Fibroblast of villous mesenchyme (primary cell): ENCODE measurements around the gene PATJ. TPM values are rescaled to one million over a fixed set of nuclear protein-coding genes. Genes with fewer than 3 reads are reported as not detected.

Experiments used
- DNase-seq: peaks from one replicate; pipeline ENCODE4 v3.0.0-alpha.2; 2010; ENCODE audit warnings: low read depth
- H3K4me3 ChIP-seq: 2 replicates; pipeline ENCODE4 v1.5.1; 2011; ENCODE audit warnings: low read depth, mild to moderate bottlenecking, low read length
- total RNA-seq: library from RNA; depleted of rRNA; stranded (reverse); fragments of >200 nt; gene quantifications from 2 replicates; pipeline ENCODE4 v1.2.3, GENCODE V29; 2012
- TF ChIP-seq, protein P1 (sequence below): IDR thresholded peaks from 2 replicates; pipeline ENCODE4 v1.5.1; 2012; ENCODE audit warnings: low read depth, mild to moderate bottlenecking, low read length; ENCODE audit not compliant: insufficient read depth

Gene PATJ
- total RNA-seq, 1 donor: 9.5 TPM

DNA sequence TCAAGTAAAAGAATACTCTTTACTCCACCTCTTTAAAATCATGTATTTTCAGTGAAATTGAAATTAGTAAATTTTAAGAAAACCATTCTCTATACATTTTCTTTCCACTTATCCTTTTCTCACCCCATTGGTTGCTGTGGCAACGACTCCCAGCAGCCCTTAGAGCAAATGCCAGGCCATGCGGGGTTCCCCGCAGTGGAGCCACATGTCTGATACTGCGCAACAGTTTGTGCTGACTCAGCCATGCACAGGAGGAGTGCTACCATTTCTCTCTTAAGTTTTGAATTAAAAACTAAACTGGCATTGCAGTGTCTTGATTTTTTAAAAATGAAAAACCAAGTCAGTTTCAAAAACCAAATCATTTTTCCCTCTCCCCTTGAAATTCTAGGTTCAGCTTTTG is 238.3 kb downstream of the PATJ start:
- no peak overlapping the region for H3K4me3 ChIP-seq
- TF ChIP-seq, protein P1, sequence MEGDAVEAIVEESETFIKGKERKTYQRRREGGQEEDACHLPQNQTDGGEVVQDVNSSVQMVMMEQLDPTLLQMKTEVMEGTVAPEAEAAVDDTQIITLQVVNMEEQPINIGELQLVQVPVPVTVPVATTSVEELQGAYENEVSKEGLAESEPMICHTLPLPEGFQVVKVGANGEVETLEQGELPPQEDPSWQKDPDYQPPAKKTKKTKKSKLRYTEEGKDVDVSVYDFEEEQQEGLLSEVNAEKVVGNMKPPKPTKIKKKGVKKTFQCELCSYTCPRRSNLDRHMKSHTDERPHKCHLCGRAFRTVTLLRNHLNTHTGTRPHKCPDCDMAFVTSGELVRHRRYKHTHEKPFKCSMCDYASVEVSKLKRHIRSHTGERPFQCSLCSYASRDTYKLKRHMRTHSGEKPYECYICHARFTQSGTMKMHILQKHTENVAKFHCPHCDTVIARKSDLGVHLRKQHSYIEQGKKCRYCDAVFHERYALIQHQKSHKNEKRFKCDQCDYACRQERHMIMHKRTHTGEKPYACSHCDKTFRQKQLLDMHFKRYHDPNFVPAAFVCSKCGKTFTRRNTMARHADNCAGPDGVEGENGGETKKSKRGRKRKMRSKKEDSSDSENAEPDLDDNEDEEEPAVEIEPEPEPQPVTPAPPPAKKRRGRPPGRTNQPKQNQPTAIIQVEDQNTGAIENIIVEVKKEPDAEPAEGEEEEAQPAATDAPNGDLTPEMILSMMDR: no peak
- DNase-seq: no peak

DNA sequence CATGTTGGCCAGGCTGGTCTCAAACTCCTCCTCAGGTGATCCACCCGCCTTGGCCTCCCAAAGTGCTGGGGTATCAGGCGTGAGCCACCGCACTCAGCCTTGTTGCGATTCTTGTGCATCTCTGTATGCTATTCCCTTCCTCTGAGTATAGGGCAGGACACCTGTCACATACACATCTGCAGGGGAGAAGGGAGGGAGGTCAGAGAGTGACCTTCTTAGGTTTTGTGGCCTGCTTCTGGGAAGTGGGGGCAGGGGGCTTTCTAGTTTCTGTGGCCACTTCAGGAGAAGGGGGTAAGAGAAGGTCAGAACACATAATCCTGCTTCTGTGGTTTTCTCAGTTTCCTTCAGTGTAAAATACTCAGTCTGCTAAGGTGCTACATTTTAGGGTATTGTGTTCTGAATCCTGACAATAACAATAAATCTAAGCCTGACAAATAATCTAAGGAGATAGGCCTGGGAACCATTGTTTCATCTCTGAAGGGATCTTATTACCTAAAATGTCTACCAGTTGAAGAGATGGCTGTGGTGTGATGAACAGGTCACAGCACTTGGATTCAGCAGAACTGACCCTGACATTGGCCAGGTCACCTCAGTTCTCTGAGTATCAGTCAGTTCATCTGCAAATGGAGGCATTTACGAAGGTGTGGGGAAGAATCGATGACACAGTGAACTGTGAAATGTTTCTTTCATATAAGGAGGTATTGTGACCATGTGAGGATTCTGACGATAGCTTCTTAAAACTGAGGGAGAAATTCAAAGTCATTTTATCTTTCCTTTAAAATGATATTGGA is 239.8 kb downstream of the PATJ start:
- no peak overlapping the region for H3K4me3 ChIP-seq
- TF ChIP-seq, protein P1: no peak
- no peak for DNase-seq

DNA sequence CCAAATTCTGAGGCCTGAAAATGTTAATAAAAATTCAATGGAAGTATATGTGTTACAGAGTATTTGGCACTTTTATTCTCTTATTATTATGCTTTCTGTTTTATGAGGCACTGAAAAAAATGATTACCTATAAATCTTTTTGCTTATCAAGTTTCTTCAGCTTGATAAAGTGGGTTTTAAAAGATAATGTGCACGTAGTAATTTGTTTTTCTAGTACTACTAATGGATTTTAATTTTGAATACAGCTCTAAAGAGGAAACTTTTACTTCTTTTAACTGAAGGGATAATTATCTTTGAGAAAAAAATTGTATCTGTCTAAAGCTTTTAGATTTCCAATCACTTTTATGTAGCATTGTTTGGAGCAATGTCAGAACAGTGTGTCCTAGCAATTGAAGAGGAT is 241.0 kb downstream of the PATJ start:
- DNase-seq: no peak
- TF ChIP-seq, protein P1: no peak
- H3K4me3 ChIP-seq: no peak overlapping the region

DNA sequence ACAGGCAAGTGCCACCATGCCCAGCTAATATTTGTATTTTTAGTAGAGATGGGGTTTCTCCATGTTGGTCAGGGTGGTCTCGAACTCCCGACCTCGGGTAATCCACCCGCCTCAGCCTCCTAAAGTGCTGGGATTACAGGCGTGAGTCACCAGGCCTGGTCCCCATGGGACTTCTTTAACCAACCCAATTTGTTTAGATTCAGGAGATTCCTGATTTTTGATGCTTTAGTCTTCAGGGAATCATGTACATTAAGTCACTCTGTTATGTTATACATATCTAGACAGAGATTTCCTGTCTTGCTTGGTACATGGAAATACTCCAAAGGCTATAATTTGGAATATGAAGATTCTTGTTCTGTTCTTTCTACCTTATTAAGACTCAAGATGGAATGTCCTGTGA is 250.0 kb downstream of the PATJ start:
- H3K4me3 ChIP-seq: no peak overlapping the region
- no peak for DNase-seq
- TF ChIP-seq, protein P1: no peak

DNA sequence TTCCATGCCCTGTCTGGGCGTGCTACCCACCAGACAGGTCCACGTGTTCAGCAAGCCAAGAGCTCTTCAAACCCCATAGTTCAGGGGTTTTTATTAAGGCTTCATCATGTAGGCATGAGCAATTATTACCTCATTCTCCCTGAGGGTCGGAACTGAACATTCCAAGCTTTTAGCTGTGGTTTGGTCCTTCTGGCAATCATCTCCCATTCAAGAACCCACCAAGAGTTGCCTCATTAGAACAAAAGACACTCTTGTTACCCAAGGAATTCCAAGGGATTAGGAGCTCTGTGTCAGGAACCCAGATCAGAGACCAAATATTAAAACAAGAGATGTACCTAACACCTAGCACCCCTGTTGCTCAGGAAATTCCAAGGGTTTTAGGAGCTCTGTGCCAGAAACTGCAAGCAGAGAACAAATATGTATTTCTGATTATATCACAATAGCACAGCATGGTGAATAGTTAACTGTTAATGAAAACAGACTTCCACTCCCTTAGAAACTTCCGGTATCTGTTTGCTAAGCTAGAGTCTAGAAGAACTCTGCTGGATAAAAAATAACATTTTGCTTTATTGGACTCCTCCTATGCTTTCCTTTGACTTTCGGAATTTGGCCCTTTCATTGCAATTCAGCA is 251.2 kb downstream of the PATJ start:
- TF ChIP-seq, protein P1: no peak
- no peak for DNase-seq
- no peak overlapping the region for H3K4me3 ChIP-seq

DNA sequence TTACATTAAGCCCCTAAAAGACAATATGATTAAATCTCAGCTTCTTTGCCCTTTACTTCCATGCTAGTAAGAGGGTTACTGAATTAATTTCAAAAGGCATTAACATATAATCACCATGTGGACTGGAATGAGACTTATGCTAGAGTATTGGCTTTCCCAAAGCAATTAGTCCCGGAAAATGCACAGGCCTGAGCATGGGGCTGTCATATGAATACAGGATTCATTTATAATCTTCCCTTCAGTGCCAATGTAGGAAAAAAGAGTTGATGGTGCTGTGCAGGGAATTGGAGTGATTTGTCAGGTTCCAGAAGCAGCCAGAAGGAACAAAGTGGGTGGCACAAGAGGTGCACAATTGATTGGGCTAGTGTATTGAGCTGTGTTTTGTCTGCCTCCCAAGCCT is 253.4 kb downstream of the PATJ start:
- no peak overlapping the region for H3K4me3 ChIP-seq
- TF ChIP-seq, protein P1: no peak
- no peak for DNase-seq

DNA sequence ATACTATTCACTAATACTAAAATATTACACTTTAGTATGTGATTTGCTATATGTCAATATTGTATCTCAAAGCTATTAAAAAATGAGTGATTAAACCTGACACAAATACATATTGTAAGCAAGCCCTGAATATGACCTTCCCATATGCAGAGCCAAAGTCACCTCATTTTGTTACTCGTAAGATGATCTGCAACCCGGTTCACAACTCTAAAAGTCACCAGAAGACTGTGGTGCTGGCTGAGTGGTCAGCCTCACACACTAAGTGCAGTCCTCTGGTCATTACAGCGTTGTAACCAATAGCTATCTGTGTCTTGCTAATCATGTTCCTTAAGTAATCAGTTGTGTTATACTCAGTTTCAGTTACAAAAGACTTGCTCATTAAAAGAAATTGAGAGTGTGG is 254.8 kb downstream of the PATJ start:
- TF ChIP-seq, protein P1: no peak
- no peak overlapping the region for H3K4me3 ChIP-seq
- DNase-seq: no peak
